Fibroblast of mammary gland (primary cell): ENCODE data around the gene CDX2.

Experiments used
- DNase-seq: peaks from one replicate; pipeline ENCODE4 v3.0.0-alpha.2; 2010; ENCODE audit warnings: low read depth
- H3K4me3 ChIP-seq: 2 replicates; pipeline ENCODE4 v1.5.1; 2011; ENCODE audit warnings: low read depth, mild to moderate bottlenecking, low read length, moderate library complexity; ENCODE audit not compliant: control insufficient read depth
- TF ChIP-seq, protein P1 (sequence below): conservative IDR thresholded peaks from 2 replicates; pipeline ENCODE4 v1.5.1; 2011; ENCODE audit warnings: low read depth, low read length, inconsistent platforms; ENCODE audit not compliant: control insufficient read depth, insufficient read depth

Gene CDX2

GRCh38 chr13:28002886-28003698, 34.0 kb upstream of the CDX2 start:
- TF ChIP-seq, protein P1, sequence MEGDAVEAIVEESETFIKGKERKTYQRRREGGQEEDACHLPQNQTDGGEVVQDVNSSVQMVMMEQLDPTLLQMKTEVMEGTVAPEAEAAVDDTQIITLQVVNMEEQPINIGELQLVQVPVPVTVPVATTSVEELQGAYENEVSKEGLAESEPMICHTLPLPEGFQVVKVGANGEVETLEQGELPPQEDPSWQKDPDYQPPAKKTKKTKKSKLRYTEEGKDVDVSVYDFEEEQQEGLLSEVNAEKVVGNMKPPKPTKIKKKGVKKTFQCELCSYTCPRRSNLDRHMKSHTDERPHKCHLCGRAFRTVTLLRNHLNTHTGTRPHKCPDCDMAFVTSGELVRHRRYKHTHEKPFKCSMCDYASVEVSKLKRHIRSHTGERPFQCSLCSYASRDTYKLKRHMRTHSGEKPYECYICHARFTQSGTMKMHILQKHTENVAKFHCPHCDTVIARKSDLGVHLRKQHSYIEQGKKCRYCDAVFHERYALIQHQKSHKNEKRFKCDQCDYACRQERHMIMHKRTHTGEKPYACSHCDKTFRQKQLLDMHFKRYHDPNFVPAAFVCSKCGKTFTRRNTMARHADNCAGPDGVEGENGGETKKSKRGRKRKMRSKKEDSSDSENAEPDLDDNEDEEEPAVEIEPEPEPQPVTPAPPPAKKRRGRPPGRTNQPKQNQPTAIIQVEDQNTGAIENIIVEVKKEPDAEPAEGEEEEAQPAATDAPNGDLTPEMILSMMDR, result no peak
- DNase-seq, result no peak
- H3K4me3 ChIP-seq, result no peak overlapping the region

DNA sequence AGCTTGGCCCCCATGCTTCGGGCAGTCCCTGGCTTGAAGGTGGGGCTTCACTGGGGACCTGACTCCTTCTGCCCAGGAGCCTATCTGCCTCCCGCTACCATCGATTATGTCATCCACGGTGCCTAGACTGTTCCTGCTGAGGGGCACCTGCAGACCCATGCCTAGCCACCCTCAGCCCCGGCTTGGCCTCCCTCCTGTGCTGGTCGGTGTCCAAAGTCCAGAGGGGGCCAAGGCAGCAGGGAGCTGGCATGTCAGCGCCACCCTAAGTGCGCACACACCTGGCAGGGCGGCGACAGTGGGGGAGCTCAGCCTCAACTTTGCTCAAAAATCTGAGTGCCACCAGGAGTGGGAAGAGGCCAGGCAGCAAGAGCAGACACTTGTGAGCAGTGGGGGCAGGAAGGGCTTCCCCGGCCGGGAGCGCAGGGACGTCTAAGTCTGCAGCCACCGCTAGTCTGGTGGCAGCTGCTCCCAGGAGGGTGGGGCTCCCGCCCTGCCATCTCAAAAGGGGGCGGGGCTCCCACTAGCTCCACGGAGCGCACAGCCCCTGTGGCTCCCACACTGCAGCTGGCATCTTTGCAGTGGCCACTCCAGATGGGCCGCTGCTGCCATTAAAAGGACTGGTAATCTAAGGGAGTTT, 32.8 kb upstream of the CDX2 start:
- H3K4me3 ChIP-seq, result no peak overlapping the region
- TF ChIP-seq, protein P1, result no peak
- no peak for DNase-seq

GRCh38 chr13:28001049-28001448, 31.9 kb upstream of the CDX2 start:
- no peak for DNase-seq
- no peak overlapping the region for H3K4me3 ChIP-seq
- TF ChIP-seq, protein P1, result no peak

- no peak overlapping the region for H3K4me3 ChIP-seq
- TF ChIP-seq, protein P1, result no peak
- no peak for DNase-seq
These were observed 31.5 kb upstream of the CDX2 start for GRCh38 chr13:28000567-28000966.

GRCh38 chr13:27997904-27998522, 28.9 kb upstream of the CDX2 start:
- no peak overlapping the region for H3K4me3 ChIP-seq
- peak; percentile 23 for DNase-seq
- TF ChIP-seq, protein P1, result peak; percentile 42

DNA sequence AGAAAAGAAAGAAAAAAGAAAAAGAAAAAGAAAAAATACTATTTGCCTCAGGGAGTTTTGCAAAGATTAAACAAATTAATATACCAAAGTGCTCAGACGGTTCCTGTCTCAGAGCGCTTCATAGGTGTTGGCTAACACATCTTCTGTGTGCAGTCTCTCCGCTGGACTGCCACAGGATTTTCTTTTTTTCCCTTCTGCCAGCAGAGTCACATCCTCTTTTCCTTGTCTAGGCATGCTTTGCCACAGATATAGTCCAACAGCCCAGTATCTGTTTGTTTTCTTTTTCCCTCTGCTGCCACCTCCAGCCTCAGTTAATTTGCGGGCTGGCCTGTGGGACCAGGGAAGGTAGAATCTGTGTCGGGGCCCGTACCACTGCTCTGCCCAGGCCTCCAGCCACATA, 22.8 kb upstream of the CDX2 start:
- TF ChIP-seq, protein P1, result no peak
- H3K4me3 ChIP-seq, result no peak overlapping the region
- no peak for DNase-seq
